Activated CD4-positive, alpha-beta T cell treated with anti-CD3 and anti-CD28 coated beads for 48 hours (primary cell): ENCODE data around the gene RPS13.
"Not testable (repeated sequence)": the region's sequence is repeated elsewhere in the genome, so short reads cannot be mapped to it uniquely, and the experiment has no call there.

Experiments used
- DNase-seq: peaks from one replicate; pipeline ENCODE4 v3.0.0-alpha.2; 2020

The RPS13 gene

DNA sequence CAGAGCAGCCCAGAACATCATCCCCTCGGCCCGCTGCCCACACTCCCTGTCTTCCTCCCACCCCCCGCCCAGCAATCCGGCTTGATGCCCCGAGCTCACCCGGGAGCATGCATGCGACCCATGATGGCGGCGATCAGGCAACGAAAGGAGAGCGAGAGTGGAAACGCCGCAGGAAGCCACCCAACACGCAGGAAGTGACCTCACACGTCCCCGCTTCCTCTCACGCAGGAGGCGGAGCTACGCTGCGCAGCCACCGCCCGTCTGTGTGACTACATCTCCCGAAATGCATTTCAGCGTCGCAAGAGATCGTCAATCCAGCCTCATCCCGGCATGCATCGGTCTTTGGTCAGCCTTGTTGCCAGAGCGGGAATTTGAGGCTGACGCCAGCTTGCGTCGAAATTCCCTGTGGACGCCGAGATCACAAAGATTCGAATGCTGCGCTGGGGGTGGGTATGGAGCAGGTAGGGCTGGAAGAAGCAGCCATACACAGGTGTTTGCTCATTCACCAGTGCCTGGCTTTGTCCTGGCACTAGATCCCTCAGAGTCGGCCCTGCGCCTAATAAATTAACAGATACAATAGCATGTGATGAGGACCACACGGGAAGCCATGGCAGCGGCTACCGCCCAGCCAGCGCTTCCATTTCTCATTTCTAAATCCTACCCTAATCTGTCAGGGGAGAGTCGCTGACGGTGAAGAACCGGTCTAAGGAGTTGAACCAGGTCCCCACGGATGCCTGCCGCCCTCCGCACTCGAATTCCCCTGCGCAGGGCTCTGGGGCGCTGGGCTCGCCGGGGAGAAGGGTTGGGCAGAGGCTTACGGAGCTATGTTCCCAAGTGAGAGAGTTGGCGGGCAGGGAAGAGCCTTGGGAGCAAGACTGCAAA, at the start of gene RPS13:
RPS13 (minus strand) TSS at position 148 of the 882 bp plus-strand sequence; CDS start at position 122, 26 bp downstream.
- peak; percentile 95 for DNase-seq

- DNase-seq: no peak
These were observed 44.5 kb upstream of the RPS13 start for GRCh38 chr11:17121981-17122380.

DNA sequence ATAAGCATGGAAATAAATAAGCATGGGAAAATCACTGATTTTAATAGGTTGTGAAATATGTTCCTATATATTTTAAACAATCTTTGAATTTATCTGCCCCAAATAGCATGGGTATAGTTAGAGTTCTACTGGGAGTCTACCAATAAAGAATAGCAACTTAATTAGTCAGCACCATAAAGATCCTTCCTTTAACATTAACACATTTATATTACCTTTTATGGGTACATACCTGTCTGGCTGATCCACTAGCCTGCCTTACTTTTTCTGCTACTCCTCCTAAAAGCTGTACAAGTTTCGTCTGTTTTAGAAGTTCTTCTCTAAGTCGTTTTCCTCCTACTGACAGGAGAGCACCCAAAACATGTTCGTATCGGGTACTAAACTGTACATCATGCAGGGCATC, 39.8 kb upstream of the RPS13 start:
- DNase-seq: no peak

DNA sequence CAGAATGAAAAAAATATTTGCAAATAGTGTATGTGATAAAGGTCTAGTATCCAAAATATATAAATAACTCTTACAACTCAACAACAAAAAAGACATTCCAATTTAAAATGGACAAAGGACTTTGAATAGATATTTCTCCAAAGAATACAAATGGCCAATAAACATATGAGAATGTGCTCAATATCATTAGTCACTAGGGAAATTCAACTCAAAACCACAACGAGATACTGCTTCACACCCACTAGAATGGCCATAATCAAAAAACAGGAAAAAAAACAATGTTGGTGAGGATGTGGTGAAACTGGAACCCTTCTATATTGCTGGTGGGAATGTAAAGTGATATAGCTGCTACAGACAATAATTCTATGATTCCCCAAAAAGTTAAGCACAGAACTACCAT, 38.6 kb upstream of the RPS13 start:
- no peak for DNase-seq

GRCh38 chr11:17107745-17108144, 30.3 kb upstream of the RPS13 start:
- DNase-seq: not testable (repeated sequence)

GRCh38 chr11:17105404-17106040, 28.1 kb upstream of the RPS13 start:
- not testable (repeated sequence) for DNase-seq

DNA sequence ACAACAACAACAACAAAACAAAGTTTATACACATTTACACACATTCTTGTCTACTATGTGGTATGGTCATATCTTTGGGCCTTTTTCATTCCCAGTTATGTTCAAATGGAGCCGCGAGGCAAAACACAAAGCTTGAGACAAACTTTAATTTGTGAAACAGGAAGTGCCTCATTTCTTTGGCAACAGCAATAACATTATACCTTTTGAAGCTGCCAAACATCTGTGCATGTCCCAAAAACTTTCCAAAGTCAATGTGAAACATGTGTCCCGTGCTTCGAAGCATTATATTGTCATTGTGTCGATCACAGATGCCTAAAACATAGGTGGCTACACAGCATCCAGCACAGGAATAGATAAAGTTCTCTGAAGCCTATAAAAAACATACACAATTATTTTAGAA, 25.0 kb upstream of the RPS13 start:
- DNase-seq: no peak

- DNase-seq: no peak
These were observed 21.2 kb upstream of the RPS13 start for GRCh38 chr11:17098658-17099057.

DNA sequence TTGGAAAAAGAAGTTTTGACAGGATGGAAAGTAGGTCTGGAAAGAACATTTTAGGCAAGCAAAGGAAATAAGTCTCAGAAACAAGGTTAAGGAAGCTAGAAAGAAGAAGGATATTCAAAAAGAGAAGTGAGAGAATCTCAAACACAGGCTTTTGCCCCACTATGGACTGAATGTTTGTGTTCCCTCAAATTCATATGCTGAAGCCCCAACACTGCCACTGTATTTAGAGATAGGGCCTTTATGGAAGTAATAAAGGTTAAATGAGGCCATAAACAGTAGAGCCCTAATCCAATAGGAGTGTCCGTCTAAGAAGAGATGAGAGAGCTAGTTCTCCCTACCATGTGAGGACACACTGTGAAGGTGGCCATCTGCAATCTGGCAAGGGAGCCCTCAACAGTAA, 20.6 kb upstream of the RPS13 start:
- DNase-seq: no peak

DNA sequence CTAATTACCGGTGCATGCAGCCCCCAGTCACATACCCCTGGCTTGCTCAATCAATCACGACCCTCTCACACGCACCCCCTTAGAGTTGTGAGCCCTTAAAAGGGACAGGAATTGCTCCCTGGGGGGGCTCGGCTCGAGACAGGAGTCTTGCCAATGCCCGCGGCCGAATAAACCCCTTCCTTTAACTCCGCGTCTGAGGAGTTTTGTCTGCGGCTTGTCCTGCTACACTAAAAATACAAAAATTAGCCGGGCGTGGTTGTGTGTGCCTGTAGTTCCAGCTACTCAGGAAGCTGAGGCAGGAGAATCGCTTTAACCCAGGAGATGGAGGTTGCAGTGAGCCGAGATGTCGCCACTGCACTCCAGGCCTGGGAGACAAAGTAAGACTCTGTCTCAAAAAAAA, 8.5 kb upstream of the RPS13 start:
- not testable (repeated sequence) for DNase-seq

GRCh38 chr11:17077240-17077519, 287 bp downstream of the RPS13 start:
- no peak for DNase-seq

- no peak for DNase-seq
These were observed 789 bp downstream of the RPS13 start for GRCh38 chr11:17076517-17077239.

DNA sequence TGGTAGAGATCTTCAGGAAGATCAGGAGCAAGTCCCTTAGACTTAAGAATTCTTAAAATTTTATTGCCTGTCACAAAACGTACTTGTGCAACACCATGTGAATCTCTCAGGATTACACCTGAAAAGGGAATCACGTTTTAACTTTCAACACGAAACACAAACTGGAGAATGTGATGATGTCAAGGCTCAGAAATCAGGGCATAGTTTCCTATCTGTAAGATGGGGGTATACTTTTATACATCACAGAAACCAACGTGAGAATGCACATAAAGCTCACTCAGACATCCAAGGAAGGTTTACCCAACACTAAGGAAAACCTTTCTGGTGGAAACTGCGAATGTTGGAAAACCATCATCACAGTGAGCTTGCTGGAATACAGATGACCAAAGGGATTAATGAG, 2.0 kb downstream of the RPS13 start:
- DNase-seq: no peak

DNA sequence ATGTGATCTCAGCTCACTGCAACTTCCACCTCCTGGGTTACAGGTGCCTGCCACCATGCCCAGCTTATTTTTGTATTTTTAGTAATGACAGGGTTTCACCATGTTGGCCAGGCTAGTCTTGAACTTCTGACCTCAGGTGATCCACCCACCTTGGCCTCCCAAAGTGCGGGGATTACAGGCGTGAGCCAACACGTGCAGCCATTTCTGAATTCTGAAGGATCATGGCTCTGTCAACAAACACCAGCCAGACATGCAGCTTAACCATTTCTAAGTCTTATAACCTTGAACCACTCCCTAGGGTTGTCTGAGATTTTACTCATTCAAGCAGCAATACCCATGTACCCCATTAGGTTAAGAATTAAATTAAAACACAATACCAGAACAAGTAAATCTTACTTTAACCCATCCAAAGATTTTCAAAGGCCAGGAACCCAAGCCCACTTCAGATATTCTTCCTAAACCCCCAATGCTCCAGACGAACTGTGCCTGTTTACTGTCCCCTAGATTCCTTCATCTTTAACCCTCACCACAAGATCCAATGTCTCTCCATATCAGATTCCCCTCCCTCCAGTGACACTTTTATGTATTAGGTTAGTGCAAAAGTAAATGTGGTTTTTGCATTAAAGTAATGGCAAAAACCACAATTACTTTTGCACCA, 4.0 kb downstream of the RPS13 start:
- no peak for DNase-seq

DNA sequence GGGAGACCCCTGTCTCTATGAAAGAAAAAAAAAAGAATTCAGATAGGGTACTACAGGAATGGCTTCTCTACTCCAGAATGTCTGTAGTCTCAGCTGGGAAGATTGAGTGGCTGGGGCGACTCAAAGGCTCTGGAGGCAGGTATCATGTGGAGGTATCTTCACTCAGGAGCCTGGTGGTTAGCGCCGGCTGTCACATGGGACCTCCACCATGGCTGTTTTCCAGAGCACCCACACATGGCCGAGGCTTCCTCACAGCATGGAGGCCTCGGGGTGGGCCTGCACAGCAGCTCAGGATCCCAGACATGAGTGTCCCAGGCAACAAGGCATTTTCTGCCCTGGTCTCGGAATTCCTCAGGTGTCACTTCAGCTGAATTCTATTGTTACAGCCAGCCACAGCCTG, 10.1 kb downstream of the RPS13 start:
- no peak for DNase-seq

- DNase-seq: no peak
These were observed 10.8 kb downstream of the RPS13 start for GRCh38 chr11:17066691-17067090.

DNA sequence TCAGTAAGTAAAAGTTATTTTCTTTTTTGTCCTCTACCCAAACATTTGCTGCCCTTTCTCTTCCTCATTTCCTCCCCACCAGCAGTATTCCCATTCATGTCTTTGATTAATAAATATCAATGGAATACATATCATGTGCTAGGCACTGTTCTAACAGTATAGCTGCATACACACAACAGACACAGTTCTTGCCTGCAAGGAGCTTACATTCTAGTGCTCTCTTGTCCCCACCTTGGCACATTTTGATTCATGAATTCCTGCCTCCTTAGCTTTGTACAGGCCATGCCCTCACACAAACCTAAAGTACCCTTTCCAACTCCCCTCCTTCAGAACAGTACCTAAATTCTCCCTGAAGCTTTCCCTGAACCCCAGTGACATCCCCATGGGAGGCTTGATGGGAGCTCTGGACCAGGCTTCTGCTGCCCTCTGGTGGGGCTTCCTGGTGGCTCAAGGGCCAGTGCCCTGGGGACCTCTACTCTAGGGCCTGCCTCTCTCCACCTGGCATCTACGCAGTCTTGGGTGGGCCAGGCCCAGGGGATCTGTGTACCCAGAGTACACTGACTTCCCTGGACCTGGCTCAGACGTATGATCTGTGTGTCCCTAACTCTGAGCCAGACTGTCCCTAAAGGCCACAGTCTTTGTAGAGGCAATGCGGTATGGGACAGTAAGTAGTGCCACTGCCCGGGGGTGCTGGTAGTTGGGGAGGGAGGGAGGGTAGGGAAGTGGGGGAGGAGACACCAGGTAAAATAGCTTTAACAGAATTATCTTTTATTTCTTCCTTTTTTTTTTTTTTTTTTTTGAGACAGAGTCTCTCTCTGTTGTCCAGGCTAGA, 14.1 kb downstream of the RPS13 start:
- peak; percentile 78 for DNase-seq

GRCh38 chr11:17051146-17051545, 26.3 kb downstream of the RPS13 start:
- not testable (repeated sequence) for DNase-seq

DNA sequence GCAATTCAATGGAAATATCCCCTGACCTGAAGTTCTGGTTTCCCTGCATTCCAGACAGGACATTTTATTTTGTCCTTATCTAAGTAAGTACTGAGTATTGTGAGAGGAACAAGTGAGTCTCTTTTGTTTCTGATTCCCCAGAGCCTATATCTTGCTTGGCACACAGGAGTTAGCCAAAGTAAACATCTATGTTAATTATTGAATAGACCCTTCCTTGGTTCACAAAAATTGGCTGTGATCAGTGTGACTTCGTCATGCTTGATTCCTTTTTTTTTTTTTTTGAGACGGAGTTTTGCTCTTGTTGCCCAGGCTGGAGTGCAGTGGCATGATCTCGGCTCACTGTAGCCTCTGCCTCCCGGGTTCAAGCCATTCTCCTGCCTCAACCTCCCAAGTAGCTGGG, 29.0 kb downstream of the RPS13 start:
- DNase-seq: not testable (repeated sequence)

DNA sequence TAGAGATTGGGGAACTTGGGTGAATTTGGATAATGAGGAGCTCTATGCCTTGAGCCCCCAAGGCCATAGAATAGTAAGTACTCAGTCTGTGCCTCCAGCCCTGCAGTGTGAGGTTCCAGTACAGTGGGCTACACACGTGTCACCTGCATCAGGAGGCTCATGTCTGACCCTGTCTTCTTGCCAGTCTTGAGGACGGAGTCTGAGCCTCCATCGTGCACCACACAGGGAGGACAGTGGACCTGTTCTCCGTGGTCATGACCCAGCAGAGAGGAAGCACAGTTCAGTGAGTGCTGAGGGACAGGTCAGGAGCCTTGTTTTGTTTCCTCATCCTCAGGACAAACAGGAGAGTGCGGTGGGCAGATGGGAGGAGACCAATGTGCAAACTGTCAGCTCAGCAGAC, 30.8 kb downstream of the RPS13 start:
- DNase-seq: no peak

GRCh38 chr11:17036666-17037658, 40.5 kb downstream of the RPS13 start:
- DNase-seq: no peak
